ENCODE data around the gene SCLT1. TPM values are rescaled to one million over a fixed set of nuclear protein-coding genes. Genes with fewer than 3 reads are reported as not detected.

Gene SCLT1
- total RNA-seq, 1 experiment from 2014 or later, result 14.3 TPM

DNA sequence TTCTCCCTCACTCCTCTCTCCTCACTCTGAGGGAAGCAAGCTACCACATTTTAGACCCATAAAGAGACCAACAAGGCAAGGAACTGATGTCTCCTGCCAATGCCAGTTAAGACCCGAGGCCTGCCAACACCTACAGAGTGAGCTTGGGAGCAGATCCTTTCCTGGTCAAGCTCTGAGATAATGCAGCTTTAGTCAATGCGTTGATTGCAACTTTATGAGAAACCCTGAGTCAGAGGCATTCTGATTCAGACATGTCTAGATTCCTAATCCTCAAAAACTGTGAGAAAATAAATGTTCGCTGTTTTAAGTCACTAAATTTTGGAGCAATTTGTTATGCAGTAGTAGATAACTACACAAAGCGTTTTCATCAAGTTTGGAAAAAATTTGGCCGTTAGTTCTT is 168.4 kb downstream of the SCLT1 start:
- no peaks in the 10 kb centered on the region for H3K36me3 Mint-ChIP-seq
- H3K27me3 Mint-ChIP-seq (ENCODE audit: low read depth), result no peaks in the 10 kb centered on the region
- DNase-seq (ENCODE audit: low spot score), result no peak
- no peak overlapping the region for H3K27ac Mint-ChIP-seq
- no peak overlapping the region for H3K4me3 Mint-ChIP-seq
- TF ChIP-seq ZBTB43 (CRISPR knock-in tag; IDR thresholded peaks at IDR 0.05) (no peak), JAZF1 (CRISPR knock-in tag; IDR thresholded peaks at IDR 0.05) (no peak), ZNF532 (CRISPR knock-in tag; IDR thresholded peaks at IDR 0.05; ENCODE audit: borderline replicate concordance) (no peak), EMX1 (CRISPR knock-in tag; IDR thresholded peaks at IDR 0.05) (no peak), NR1H2 (CRISPR knock-in tag; IDR thresholded peaks at IDR 0.05) (no peak), HMGA2 (CRISPR knock-in tag; IDR thresholded peaks at IDR 0.05) (no peak), SOX15 (CRISPR knock-in tag; IDR thresholded peaks at IDR 0.05) (no peak), NR3C1 (CRISPR knock-in tag; conservative IDR thresholded peaks at IDR 0.05; ENCODE audit: low read depth) (no peak), ZNF138 (CRISPR knock-in tag; conservative IDR thresholded peaks at IDR 0.05) (no peak), NFATC4 (CRISPR knock-in tag; IDR thresholded peaks at IDR 0.05) (no peak), ZNF219 (CRISPR knock-in tag; IDR thresholded peaks at IDR 0.05; ENCODE audit: borderline replicate concordance) (no peak)
- TF ChIP-seq, protein P1, sequence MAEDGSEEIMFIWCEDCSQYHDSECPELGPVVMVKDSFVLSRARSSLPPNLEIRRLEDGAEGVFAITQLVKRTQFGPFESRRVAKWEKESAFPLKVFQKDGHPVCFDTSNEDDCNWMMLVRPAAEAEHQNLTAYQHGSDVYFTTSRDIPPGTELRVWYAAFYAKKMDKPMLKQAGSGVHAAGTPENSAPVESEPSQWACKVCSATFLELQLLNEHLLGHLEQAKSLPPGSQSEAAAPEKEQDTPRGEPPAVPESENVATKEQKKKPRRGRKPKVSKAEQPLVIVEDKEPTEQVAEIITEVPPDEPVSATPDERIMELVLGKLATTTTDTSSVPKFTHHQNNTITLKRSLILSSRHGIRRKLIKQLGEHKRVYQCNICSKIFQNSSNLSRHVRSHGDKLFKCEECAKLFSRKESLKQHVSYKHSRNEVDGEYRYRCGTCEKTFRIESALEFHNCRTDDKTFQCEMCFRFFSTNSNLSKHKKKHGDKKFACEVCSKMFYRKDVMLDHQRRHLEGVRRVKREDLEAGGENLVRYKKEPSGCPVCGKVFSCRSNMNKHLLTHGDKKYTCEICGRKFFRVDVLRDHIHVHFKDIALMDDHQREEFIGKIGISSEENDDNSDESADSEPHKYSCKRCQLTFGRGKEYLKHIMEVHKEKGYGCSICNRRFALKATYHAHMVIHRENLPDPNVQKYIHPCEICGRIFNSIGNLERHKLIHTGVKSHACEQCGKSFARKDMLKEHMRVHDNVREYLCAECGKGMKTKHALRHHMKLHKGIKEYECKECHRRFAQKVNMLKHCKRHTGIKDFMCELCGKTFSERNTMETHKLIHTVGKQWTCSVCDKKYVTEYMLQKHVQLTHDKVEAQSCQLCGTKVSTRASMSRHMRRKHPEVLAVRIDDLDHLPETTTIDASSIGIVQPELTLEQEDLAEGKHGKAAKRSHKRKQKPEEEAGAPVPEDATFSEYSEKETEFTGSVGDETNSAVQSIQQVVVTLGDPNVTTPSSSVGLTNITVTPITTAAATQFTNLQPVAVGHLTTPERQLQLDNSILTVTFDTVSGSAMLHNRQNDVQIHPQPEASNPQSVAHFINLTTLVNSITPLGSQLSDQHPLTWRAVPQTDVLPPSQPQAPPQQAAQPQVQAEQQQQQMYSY (CRISPR knock-in tag; IDR thresholded peaks at IDR 0.05), result no peak
- ATAC-seq, result no peak
- H3K9me3 Mint-ChIP-seq, result no peaks in the 10 kb centered on the region
- CTCF ChIA-PET, result no interaction called here
- H3K4me1 Mint-ChIP-seq, result no peaks in the 10 kb centered on the region
- POLR2A ChIA-PET, result no interaction called here

DNA sequence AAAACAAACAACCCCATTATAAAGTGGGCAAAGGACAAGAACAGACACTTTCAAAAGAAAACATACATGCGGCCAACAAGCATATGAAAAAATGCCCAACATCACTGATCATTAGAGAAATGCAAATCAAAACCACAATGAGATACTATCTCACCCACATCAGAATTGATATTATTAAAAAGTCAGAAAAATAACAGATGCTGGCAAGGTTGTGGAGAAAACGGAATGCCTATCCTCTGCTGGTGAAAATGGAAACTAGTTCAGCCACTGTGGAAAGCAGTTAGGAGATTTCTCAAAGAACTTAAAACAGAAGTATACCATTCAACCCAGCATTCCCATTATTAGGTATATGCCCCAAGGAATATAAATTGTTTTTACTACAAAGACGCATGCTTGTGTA is 171.4 kb downstream of the SCLT1 start:
- H3K27me3 Mint-ChIP-seq (ENCODE audit: low read depth), result no peaks in the 10 kb centered on the region
- H3K4me1 Mint-ChIP-seq, result no peaks in the 10 kb centered on the region
- no peaks in the 10 kb centered on the region for H3K9me3 Mint-ChIP-seq
- ChIA-PET POLR2A (no interaction called here), CTCF (no interaction called here)
- H3K4me3 Mint-ChIP-seq, result no peak overlapping the region
- H3K36me3 Mint-ChIP-seq, result no peaks in the 10 kb centered on the region
- TF ChIP-seq TP53 (CRISPR knock-in tag; IDR thresholded peaks at IDR 0.05), result no peak
- TF ChIP-seq PRRX2 (CRISPR knock-in tag; IDR thresholded peaks at IDR 0.05), result no peak
- no peak for TF ChIP-seq NFYB (CRISPR knock-in tag; conservative IDR thresholded peaks at IDR 0.05; ENCODE audit: low read depth)
- TF ChIP-seq MAX (CRISPR knock-in tag; IDR thresholded peaks at IDR 0.05), result no peak
- no peak for TF ChIP-seq HMGA2 (CRISPR knock-in tag; IDR thresholded peaks at IDR 0.05)
- ATAC-seq (no peak), DNase-seq (ENCODE audit: low spot score) (no peak)
- H3K27ac Mint-ChIP-seq, result no peak overlapping the region

Data from WTC11 (cell line).